K562 (cell line): ENCODE results near the gene ADAM10. TPM values are rescaled to one million over a fixed set of nuclear protein-coding genes. Genes with fewer than 3 reads are reported as not detected.

Experiments used
- ATAC-seq: fragments of 200-7000 bp; cut with Tn5 transposase; 3 replicates; pipeline ENCODE4 v1.9.1; 2020; ENCODE audit warnings: moderate library complexity
- BruUV-seq: library from RNA; stranded (reverse); fragments of 400-500 nt; replicated peaks from 2 replicates; lab custom pipeline; 2021; lab: Mats Ljungman, UMichigan
- CTCF ChIA-PET: fragments of 300-600 bp; formaldehyde crosslinking; extraction: SDS; loops from one replicate; lab custom pipeline; 2021; ENCODE audit warnings: low intra/inter-chr PET ratio; lab: Yijun Ruan, JAX
- POLR2A ChIA-PET: fragments of 300-600, 350-650 bp; sonication (Branson Sonifier 250); formaldehyde crosslinking; extraction: SDS; loops from one replicate; lab custom pipeline; 2021; ENCODE audit warnings: antibody characterized with exemption, inconsistent platforms; lab: Yijun Ruan, JAX
- DNase-seq, 4 experiments: peaks; one replicate each; pipeline versions ENCODE4 v3.0.0 to v3.0.0-alpha.2; 2011 to 2018; ENCODE audit warnings: low spot score in 3 of 4, mixed read lengths in 3 of 4; ENCODE audit errors: extremely low read depth in 1 of 4
- FAIRE-seq: peaks from 2 replicates; lab custom pipeline; 2011; peaks lifted over from hg19 to GRCh38; lab: Jason Lieb, UNC
- H2AFZ ChIP-seq: 2 replicates; pipeline ENCODE4 v1.6.0; 2011; ENCODE audit warnings: low read depth, low read length, control low read depth, inconsistent platforms
- H3K27ac ChIP-seq: fragments of 200-600 bp; 3 replicates; pipeline ENCODE4 v1.8.0; 2011; ENCODE audit warnings: low read depth, mild to moderate bottlenecking, control low read depth, inconsistent platforms, low read length, moderate library complexity, mixed read lengths; ENCODE audit errors: extremely low read depth
- H3K27me3 ChIP-seq, 2 experiments: fragments of 300-600 bp in 1 of 2; 2 replicates in 1 of 2; 3 replicates in 1 of 2; pipeline versions ENCODE4 v1.6.0 to v1.8.0; 2011; ENCODE audit warnings: inconsistent platforms in 2 of 2, low read length in 2 of 2, mild to moderate bottlenecking in 1 of 2, mixed read lengths in 1 of 2, moderate library complexity in 1 of 2; ENCODE audit not compliant: control insufficient read depth in 2 of 2, insufficient read depth in 2 of 2
- H3K36me3 ChIP-seq: fragments of 300-600 bp; 3 replicates; pipeline ENCODE4 v1.8.0; 2011; ENCODE audit warnings: mild to moderate bottlenecking, low read length, inconsistent platforms; ENCODE audit not compliant: control insufficient read depth, insufficient read depth
- H3K4me1 ChIP-seq, 2 experiments: fragments of 200-600 bp in 1 of 2; replicated peaks in 1 of 2; 2 replicates in 1 of 2; 3 replicates in 1 of 2; pipeline versions ENCODE4 v1.5.1 to v1.8.0; 2011; ENCODE audit warnings: inconsistent platforms in 2 of 2, low read length in 2 of 2, mild to moderate bottlenecking in 1 of 2, mixed read lengths in 1 of 2, moderate library complexity in 1 of 2; ENCODE audit not compliant: control insufficient read depth in 2 of 2, insufficient read depth in 2 of 2
- H3K4me2 ChIP-seq: 2 replicates; pipeline ENCODE4 v1.6.1; 2011; ENCODE audit warnings: low read length, control low read depth, inconsistent platforms, mixed read lengths; ENCODE audit not compliant: insufficient read depth
- H3K4me3 ChIP-seq: fragments of 200-600 bp; sonication (generic), shearing (Covaris generic); 2 replicates; pipeline ENCODE4 v1.5.1; 2016; ENCODE audit warnings: control low read depth, inconsistent platforms
- H3K79me2 ChIP-seq: fragments of 200-600 bp; 3 replicates; pipeline ENCODE4 v1.8.0; 2011; ENCODE audit warnings: low read length, inconsistent platforms; ENCODE audit not compliant: control insufficient read depth, insufficient read depth
- H3K9ac ChIP-seq, 2 experiments: 2 replicates each; pipeline versions ENCODE4 v1.6.0 to v1.6.1; 2011; ENCODE audit warnings: low read depth in 2 of 2, low read length in 2 of 2, control low read depth in 1 of 2, inconsistent platforms in 1 of 2, mild to moderate bottlenecking in 1 of 2, mixed read lengths in 1 of 2; ENCODE audit not compliant: insufficient read depth in 1 of 2
- H3K9me1 ChIP-seq: one replicate; pipeline ENCODE4 v1.6.0; 2011; ENCODE audit warnings: inconsistent platforms, mild to moderate bottlenecking, low read length, moderate library complexity; ENCODE audit not compliant: control insufficient read depth, insufficient read depth
- H3K9me3 ChIP-seq: replicated peaks from 2 replicates; pipeline ENCODE4 v1.5.1; 2011; ENCODE audit warnings: low read depth, low read length, inconsistent platforms; ENCODE audit not compliant: control insufficient read depth, insufficient read depth
- H4K20me1 ChIP-seq: replicated peaks from 2 replicates; pipeline ENCODE4 v1.6.1; 2011; ENCODE audit warnings: low read length, inconsistent platforms, mixed read lengths; ENCODE audit not compliant: control insufficient read depth, insufficient read depth
- CCNT2 ChIP-seq: IDR thresholded peaks from 2 replicates; pipeline ENCODE4 v1.6.1; 2011; ENCODE audit warnings: borderline replicate concordance, low read depth, mild to moderate bottlenecking, moderate library complexity, mixed read lengths, low read length; ENCODE audit not compliant: insufficient read length; ENCODE audit errors: extremely low read depth
- PRDM10 ChIP-seq: fragments of 450-650 bp; IDR thresholded peaks from 2 replicates; pipeline ENCODE4 v1.6.1; 2018; ENCODE audit not compliant: partially characterized antibody
- TARDBP ChIP-seq: fragments of 450-650 bp; IDR thresholded peaks from 2 replicates; pipeline ENCODE4 v1.6.1; 2016
- TSC22D4 ChIP-seq: fragments of 450-650 bp; IDR thresholded peaks from 2 replicates; pipeline ENCODE4 v1.6.1; 2016; ENCODE audit warnings: missing genetic modification characterization, missing biosample characterization, control low read depth
- ZEB2 ChIP-seq: fragments of 450-650 bp; IDR thresholded peaks from 2 replicates; pipeline ENCODE4 v1.6.1; 2016
- ZNF324 ChIP-seq: fragments of 250-450 bp; sonication (Bioruptor Pico); IDR thresholded peaks from 2 replicates; pipeline ENCODE4 v1.4.0; 2020; ENCODE audit warnings: mild to moderate bottlenecking
- WGBS: fragments of 100-300 bp; shearing (Covaris generic); methylation state at CpG from one replicate; pipeline ENCODE4 v1.1.6; 2016; ENCODE audit warnings: low coverage, mixed read lengths; ENCODE audit not compliant: insufficient coverage; ENCODE audit errors: missing lambda C conversion rate; 5-methylcytosine and 5-hydroxymethylcytosine counted together
- in situ Hi-C: fragments of 300-500 bp; cut with MboI; formaldehyde crosslinking; loops from 4 replicates; pipeline ENCODE4 v1.15.0; 2018; ENCODE audit warnings: inconsistent platforms, mixed read lengths
- intact Hi-C: fragments of 100-400 bp; cut with micrococcal nuclease; formaldehyde crosslinking; loops from 2 replicates; pipeline ENCODE4 v1.14.2; 2022
- polyA plus RNA-seq, 8 experiments: library from polyadenylated mRNA; depleted of rRNA in 4 of 8; stranded (reverse) in 5 of 8; unstranded in 3 of 8; fragments of >200 nt; fragmentation: Nextera tagmentation in 2 of 8; fragmentation: Illumina TruSeq in 1 of 8; extraction: Ambion mirVana in 2 of 8; extraction: Trizol in 1 of 8; gene quantifications; 2 replicates each; pipeline versions ENCODE4 v1.2.1 to v1.2.3, GENCODE V29; 2011 to 2014; ENCODE audit warnings: inconsistent platforms in 1 of 8, missing spikeins in 1 of 8
- total RNA-seq, 7 experiments: library from RNA; depleted of rRNA in 6 of 7; stranded (reverse); fragments of >200 nt in 6 of 7; fragmentation: Illumina TruSeq in 2 of 7; extraction: Trizol in 2 of 7; gene quantifications; 2 replicates each; pipeline versions ENCODE4 v1.2.1 to v1.2.3, GENCODE V29; 2011 to 2021; ENCODE audit warnings: low replicate concordance in 1 of 7
- TF ChIP-seq, protein P1 (sequence below), 3 experiments: fragments of 200-800 bp in 1 of 3; fragments of 250-450 bp in 1 of 3; fragments of 450-650 bp in 1 of 3; sonication (Bioruptor Pico) in 1 of 3; sonication (Bioruptor generic) in 1 of 3; formaldehyde crosslinking in 1 of 3; IDR thresholded peaks; 2 replicates each; pipeline versions ENCODE4 v1.6.1 to v1.8.0; 2016 to 2022; ENCODE audit warnings: mild to moderate bottlenecking in 2 of 3, missing genetic modification characterization in 2 of 3, missing compliant biosample characterization in 1 of 3, moderate library complexity in 1 of 3

Gene ADAM10
- total and polyA plus RNA-seq, 9 of the 15 experiments (the other 6 are each of a cell fraction or from before 2014, with no cell fraction given): 11.9 to 152 (median 57.3) TPM

DNA sequence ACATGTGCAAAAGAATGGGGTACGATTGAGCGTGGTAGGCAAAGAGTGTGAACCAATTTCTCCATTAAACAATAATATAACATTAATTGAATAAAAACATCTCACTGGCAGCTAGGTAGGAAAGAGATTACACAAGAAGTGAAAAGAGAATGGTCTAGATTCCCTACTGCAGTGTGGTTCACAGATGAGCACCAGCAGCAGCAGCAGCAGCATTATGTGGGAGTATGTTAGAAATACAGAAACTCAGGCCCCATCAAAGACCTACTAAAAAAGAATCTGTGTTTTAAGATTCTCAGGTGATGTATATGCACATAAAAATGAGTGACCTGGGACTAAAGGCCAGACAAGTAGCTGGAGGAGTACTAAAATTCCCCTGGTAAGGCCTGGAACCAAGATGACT lies 118.2 kb downstream of the ADAM10 start (continued):
- TF ChIP-seq, protein P1, sequence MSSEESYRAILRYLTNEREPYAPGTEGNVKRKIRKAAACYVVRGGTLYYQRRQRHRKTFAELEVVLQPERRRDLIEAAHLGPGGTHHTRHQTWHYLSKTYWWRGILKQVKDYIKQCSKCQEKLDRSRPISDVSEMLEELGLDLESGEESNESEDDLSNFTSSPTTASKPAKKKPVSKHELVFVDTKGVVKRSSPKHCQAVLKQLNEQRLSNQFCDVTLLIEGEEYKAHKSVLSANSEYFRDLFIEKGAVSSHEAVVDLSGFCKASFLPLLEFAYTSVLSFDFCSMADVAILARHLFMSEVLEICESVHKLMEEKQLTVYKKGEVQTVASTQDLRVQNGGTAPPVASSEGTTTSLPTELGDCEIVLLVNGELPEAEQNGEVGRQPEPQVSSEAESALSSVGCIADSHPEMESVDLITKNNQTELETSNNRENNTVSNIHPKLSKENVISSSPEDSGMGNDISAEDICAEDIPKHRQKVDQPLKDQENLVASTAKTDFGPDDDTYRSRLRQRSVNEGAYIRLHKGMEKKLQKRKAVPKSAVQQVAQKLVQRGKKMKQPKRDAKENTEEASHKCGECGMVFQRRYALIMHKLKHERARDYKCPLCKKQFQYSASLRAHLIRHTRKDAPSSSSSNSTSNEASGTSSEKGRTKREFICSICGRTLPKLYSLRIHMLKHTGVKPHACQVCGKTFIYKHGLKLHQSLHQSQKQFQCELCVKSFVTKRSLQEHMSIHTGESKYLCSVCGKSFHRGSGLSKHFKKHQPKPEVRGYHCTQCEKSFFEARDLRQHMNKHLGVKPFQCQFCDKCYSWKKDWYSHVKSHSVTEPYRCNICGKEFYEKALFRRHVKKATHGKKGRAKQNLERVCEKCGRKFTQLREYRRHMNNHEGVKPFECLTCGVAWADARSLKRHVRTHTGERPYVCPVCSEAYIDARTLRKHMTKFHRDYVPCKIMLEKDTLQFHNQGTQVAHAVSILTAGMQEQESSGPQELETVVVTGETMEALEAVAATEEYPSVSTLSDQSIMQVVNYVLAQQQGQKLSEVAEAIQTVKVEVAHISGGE (CRISPR knock-in tag; IDR thresholded peaks at IDR 0.05): no peak
- TF ChIP-seq ZNF324 (CRISPR knock-in tag): no peak
- TF ChIP-seq TARDBP: no peak
- TF ChIP-seq CCNT2: no peak
- no peak for TF ChIP-seq ZEB2

DNA sequence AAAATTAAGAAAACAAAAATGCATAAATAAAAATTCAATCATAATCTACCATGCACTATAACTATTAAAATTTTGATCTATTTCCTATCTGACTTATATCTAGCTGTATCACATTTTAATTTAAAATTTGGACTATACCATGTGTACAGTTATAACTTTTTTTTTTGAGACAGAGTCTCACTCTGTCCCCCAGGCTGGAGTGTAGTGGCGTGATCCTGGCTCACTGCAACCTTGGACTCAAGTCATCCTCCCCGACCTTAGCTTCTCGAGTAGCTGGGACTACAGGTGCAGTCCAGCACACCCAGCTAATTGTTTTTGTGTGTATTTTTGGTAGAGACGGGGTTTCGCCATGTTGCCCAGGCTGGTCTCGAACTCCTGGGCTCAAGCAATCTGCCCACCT lies 119.9 kb downstream of the ADAM10 start:
- H3K36me3 ChIP-seq: peaks cover 58% of the 10 kb centered on the region
- H4K20me1 ChIP-seq: no peaks in the 10 kb centered on the region
- no peaks in the 10 kb centered on the region for H3K4me1 ChIP-seq
- no peaks in the 10 kb centered on the region for H3K79me2 ChIP-seq
- H3K4me3 ChIP-seq: no peak overlapping the region
- no peak for FAIRE-seq
- no peaks in the 10 kb centered on the region for H3K9me3 ChIP-seq
- ChIA-PET CTCF (no interaction called here), POLR2A (interaction anchor here (0.6 to 0.7 kb wide), 2 partner anchors 17 to 58 kb away, joined by 3 read pairs; no protein-coding TSS in a partner anchor)
- DNase-seq: no peak
- H2AFZ ChIP-seq: no peak overlapping the region
- H3K27ac ChIP-seq: no peak overlapping the region
- no peak for ATAC-seq
- intact Hi-C loops (no loop called here), in situ Hi-C loops (loop anchor here (10.0 kb wide), 1 partner anchor 375 kb away; no protein-coding TSS in a partner anchor)
- H3K4me2 ChIP-seq: no peak overlapping the region
- no peak overlapping the region for H3K9ac ChIP-seq
- H3K27me3 ChIP-seq: no peaks in the 10 kb centered on the region
- no TSS peak for BruUV-seq
- no peak for TF ChIP-seq TSC22D4 (tag)
- TF ChIP-seq PRDM10: peak; percentile 90
- no peaks in the 10 kb centered on the region for H3K9me1 ChIP-seq
- 93% methylated on average over 5 of the region's 6 CpGs for WGBS
